GM12801 (cell line): Measurements from ENCODE around the gene TMEM190.

Experiments
- CTCF ChIP-seq: IDR thresholded peaks from one replicate; pipeline ENCODE4 v1.5.1; 2011; ENCODE audit warnings: control low read depth; ENCODE audit not compliant: insufficient read length; ENCODE audit errors: extremely low read depth

TMEM190 gene

GRCh38 chr19:55354698-55355212 is 21.9 kb upstream of the TMEM190 start, which contains the start of gene COX6B2:
Gene COX6B2, minus strand, starts transcription at chr19:55354719. Its CDS starts 198 bp downstream, at chr19:55354521.
- no peak for TF ChIP-seq CTCF

GRCh38 chr19:55355213-55355821 is 21.3 kb upstream of the TMEM190 start:
- TF ChIP-seq CTCF: no peak

GRCh38 chr19:55358493-55358892 is 18.1 kb upstream of the TMEM190 start:
- no peak for TF ChIP-seq CTCF

- no peak for TF ChIP-seq CTCF
These were observed 17.4 kb upstream of the TMEM190 start for GRCh38 chr19:55358943-55359908.

GRCh38 chr19:55360902-55361301 is 15.7 kb upstream of the TMEM190 start:
- TF ChIP-seq CTCF: no peak

- no peak for TF ChIP-seq CTCF
These were observed 14.2 kb upstream of the TMEM190 start for GRCh38 chr19:55362174-55362989.
